Naive thymus-derived CD8-positive, alpha-beta T cell (primary cell): ENCODE data around the gene MRPL47. TPM values are rescaled to one million over a fixed set of nuclear protein-coding genes. Genes with fewer than 3 reads are reported as not detected.

Experiments
- polyA plus RNA-seq, 3 donors: library from polyadenylated mRNA; unstranded; fragments of 300-500 nt; fragmentation: Illumina TruSeq; gene quantifications; one replicate each; pipeline ENCODE4 v1.2.3, GENCODE V29; 2021
- total RNA-seq, 8 experiments: library from RNA in 2 of 8; stranded (reverse) in 2 of 8; gene quantifications; one replicate each; pipeline ENCODE4 v1.2.3 and lab custom pipeline; 2021 to 2026

MRPL47 gene
- total and polyA plus RNA-seq, 5 experiments from 2014 or later: 23.6 to 51.4 (median 47.1) TPM

Other genes starting within 250 kb of the MRPL47 start
- 1 to 10 TPM; 1.0 to 1.3 TPM for gene GNB4, start 153.2 kb downstream of the MRPL47 start, total RNA-seq
- under 1 TPM in 2 of 3 donors, not detected in 1; 0.05 to 0.27 TPM for gene GNB4, start 153.2 kb downstream of the MRPL47 start, polyA plus RNA-seq
- gene ACTL6A, start 41.7 kb downstream of the MRPL47 start, total RNA-seq: 10 to 100 TPM; 63.2 to 65.0 TPM
- gene ACTL6A, start 41.7 kb downstream of the MRPL47 start, polyA plus RNA-seq: 10 to 100 TPM; 38.0 to 57.3 (median 40.5) TPM
- gene NDUFB5, start 156 bp upstream of the MRPL47 start, total RNA-seq: 10 to 100 TPM; 55.6 to 62.5 TPM
- gene NDUFB5, start 156 bp upstream of the MRPL47 start, polyA plus RNA-seq: 10 to 100 TPM; 63.7 to 94.5 (median 76.3) TPM
- gene USP13, start 48.4 kb upstream of the MRPL47 start, total RNA-seq: 1 to 10 TPM; 6.9 to 10.0 TPM
- gene USP13, start 48.4 kb upstream of the MRPL47 start, polyA plus RNA-seq: 10 to 100 TPM in 1 of 3 donors, 1 to 10 TPM in 2; 3.7 to 12.0 (median 9.1) TPM